Liver (tissue), 9 donors: ENCODE results near the gene FAAP24. TPM values are rescaled to one million over a fixed set of nuclear protein-coding genes. Genes with fewer than 3 reads are reported as not detected.
"Not testable (repeated sequence)": the region's sequence is repeated elsewhere in the genome, so short reads cannot be mapped to it uniquely, and the experiment has no call there.

Experiments
- DNase-seq: peaks from one replicate; pipeline ENCODE4 v3.0.0-alpha.2; 2017; ENCODE audit warnings: low spot score
- H3K27ac ChIP-seq, 2 donors: one replicate each; pipeline ENCODE4 v1.7.0; 2013; ENCODE audit warnings: inconsistent platforms in 2 of 2, low read length in 2 of 2, control low read depth in 1 of 2, low read depth in 1 of 2, mild to moderate bottlenecking in 1 of 2
- H3K27me3 ChIP-seq, 4 donors: one replicate each; pipeline versions ENCODE4 v1.6.1 to v1.7.0; 2013; ENCODE audit warnings: low read length in 3 of 4, inconsistent platforms in 1 of 4, mild to moderate bottlenecking in 1 of 4, moderate library complexity in 1 of 4; ENCODE audit not compliant: control insufficient read depth in 4 of 4, insufficient read depth in 4 of 4
- H3K36me3 ChIP-seq, 4 donors: one replicate each; pipeline versions ENCODE4 v1.6.1 to v1.7.0; 2013; ENCODE audit warnings: low read length in 3 of 4, mild to moderate bottlenecking in 3 of 4, low read depth in 1 of 4, moderate library complexity in 1 of 4; ENCODE audit not compliant: control insufficient read depth in 4 of 4, insufficient read depth in 3 of 4
- H3K4me1 ChIP-seq, 4 donors: one replicate each; pipeline versions ENCODE4 v1.6.1 to v1.7.0; 2013; ENCODE audit warnings: low read length in 3 of 4, mild to moderate bottlenecking in 3 of 4, moderate library complexity in 1 of 4; ENCODE audit not compliant: control insufficient read depth in 4 of 4, insufficient read depth in 4 of 4
- H3K4me3 ChIP-seq, 3 donors: one replicate each; pipeline versions ENCODE4 v1.6.1 to v1.7.0; 2013; ENCODE audit warnings: low read length in 3 of 3, control low read depth in 1 of 3, low read depth in 1 of 3, mild to moderate bottlenecking in 1 of 3
- H3K9ac ChIP-seq, 2 donors: one replicate each; pipeline ENCODE4 v1.7.0; 2013; ENCODE audit warnings: low read length in 2 of 2, mild to moderate bottlenecking in 2 of 2, moderate library complexity in 2 of 2, control low read depth in 1 of 2, low read depth in 1 of 2
- H3K9me3 ChIP-seq, 4 donors: one replicate each; pipeline versions ENCODE4 v1.6.1 to v1.7.0; 2013; ENCODE audit warnings: low read length in 3 of 4; ENCODE audit not compliant: control insufficient read depth in 4 of 4
- CTCF ChIP-seq: fragments of 150-350 bp; IDR thresholded peaks from 2 replicates; pipeline ENCODE4 v1.5.1; 2017; ENCODE audit warnings: improper control_type of control experiment, low read depth, low read length; ENCODE audit not compliant: missing input control
- EGR1 ChIP-seq, 2 donors: IDR thresholded peaks; 2 replicates each; pipeline ENCODE4 v1.6.1; 2016 to 2018; ENCODE audit warnings: antibody characterized with exemption in 2 of 2, low read depth in 2 of 2
- FOXA2 ChIP-seq: IDR thresholded peaks from 2 replicates; pipeline ENCODE4 v1.6.1; 2016; ENCODE audit warnings: antibody characterized with exemption
- GABPA ChIP-seq, 2 donors: IDR thresholded peaks in 1 of 2; conservative IDR thresholded peaks in 1 of 2; 2 replicates each; pipeline ENCODE4 v1.6.1; 2016; ENCODE audit warnings: antibody characterized with exemption in 2 of 2, mild to moderate bottlenecking in 1 of 2, moderate library complexity in 1 of 2
- HNF4A ChIP-seq, 2 donors: conservative IDR thresholded peaks; 2 replicates each; pipeline ENCODE4 v1.6.1; 2016; ENCODE audit warnings: antibody characterized with exemption in 2 of 2, mild to moderate bottlenecking in 2 of 2
- NR2F2 ChIP-seq: IDR thresholded peaks from 2 replicates; pipeline ENCODE4 v1.6.1; 2016; ENCODE audit warnings: antibody characterized with exemption
- RAD21 ChIP-seq, 2 donors: IDR thresholded peaks; 2 replicates each; pipeline ENCODE4 v1.6.1; 2016; ENCODE audit warnings: antibody characterized with exemption in 2 of 2, mild to moderate bottlenecking in 2 of 2
- RXRA ChIP-seq, 2 donors: IDR thresholded peaks; 2 replicates each; pipeline ENCODE4 v1.6.1; 2017 to 2018; ENCODE audit warnings: antibody characterized with exemption in 2 of 2, mild to moderate bottlenecking in 1 of 2
- SP1 ChIP-seq: IDR thresholded peaks from 2 replicates; pipeline ENCODE4 v1.6.1; 2018; ENCODE audit warnings: antibody characterized with exemption, mild to moderate bottlenecking
- TAF1 ChIP-seq: conservative IDR thresholded peaks from 2 replicates; pipeline ENCODE4 v1.6.1; 2016; ENCODE audit warnings: antibody characterized with exemption, mild to moderate bottlenecking
- YY1 ChIP-seq: IDR thresholded peaks from 2 replicates; pipeline ENCODE4 v1.6.1; 2016; ENCODE audit warnings: antibody characterized with exemption, mild to moderate bottlenecking
- WGBS: extraction: QIAGEN DNeasy Blood & Tissue Kit; methylation state at CpG from one replicate; pipeline ENCODE4 v1.1.7; 2013; 5-methylcytosine and 5-hydroxymethylcytosine counted together
- polyA plus RNA-seq, 2 donors: library from polyadenylated mRNA; stranded (reverse) in 1 of 2; unstranded in 1 of 2; fragments of 200-250 nt in 1 of 2; fragments of >200 nt in 1 of 2; fragmentation: Nextera tagmentation in 1 of 2; extraction: Ambion mirVana in 1 of 2; gene quantifications; one replicate each; pipeline versions ENCODE4 v1.2.1 to v1.2.3, GENCODE V29; 2013 to 2015
- total RNA-seq, 2 donors: library from RNA; depleted of rRNA; stranded (reverse); fragments of >200 nt; gene quantifications; one replicate each; pipeline ENCODE4 v1.2.3, GENCODE V29; 2014
- TF ChIP-seq, protein P1 (sequence below): IDR thresholded peaks from 2 replicates; pipeline ENCODE4 v1.6.1; 2016; ENCODE audit warnings: antibody characterized with exemption
- TF ChIP-seq, protein P2 (sequence below): IDR thresholded peaks from 2 replicates; pipeline ENCODE4 v1.6.1; 2016; ENCODE audit warnings: antibody characterized with exemption
- TF ChIP-seq, protein P3 (sequence below): IDR thresholded peaks from 2 replicates; pipeline ENCODE4 v1.6.1; 2016; ENCODE audit warnings: antibody characterized with exemption, mild to moderate bottlenecking
- donor health status: healthy.
- donor health status: healthy.
- donor health status: healthy.
- donor health status: healthy.
- donor health status: healthy.

FAAP24 gene
- total and polyA plus RNA-seq, 4 donors: 0.19 to 1.1 (median 0.27) TPM

- H3K27me3 ChIP-seq, H3K9me3 ChIP-seq, H3K4me3 ChIP-seq, H3K9ac ChIP-seq, DNase-seq, H3K27ac ChIP-seq: not testable (repeated sequence)
- Histone ChIP-seq H3K36me3 (peaks cover 8 to 17% (median 11%) of the 10 kb centered on the region in 4 donors), H3K4me1 (peaks cover 1 to 18% (median 10%) of the 10 kb centered on the region in 4 donors)
- WGBS: 73% methylated on average over 15 of the region's 15 CpGs
- peak in 1 of 2 donors; percentile 35 for TF ChIP-seq RAD21 (IDR thresholded peaks at IDR 0.05)
Observed at GRCh38 chr19:33002126-33002865, 30.3 kb downstream of the FAAP24 start.

DNA sequence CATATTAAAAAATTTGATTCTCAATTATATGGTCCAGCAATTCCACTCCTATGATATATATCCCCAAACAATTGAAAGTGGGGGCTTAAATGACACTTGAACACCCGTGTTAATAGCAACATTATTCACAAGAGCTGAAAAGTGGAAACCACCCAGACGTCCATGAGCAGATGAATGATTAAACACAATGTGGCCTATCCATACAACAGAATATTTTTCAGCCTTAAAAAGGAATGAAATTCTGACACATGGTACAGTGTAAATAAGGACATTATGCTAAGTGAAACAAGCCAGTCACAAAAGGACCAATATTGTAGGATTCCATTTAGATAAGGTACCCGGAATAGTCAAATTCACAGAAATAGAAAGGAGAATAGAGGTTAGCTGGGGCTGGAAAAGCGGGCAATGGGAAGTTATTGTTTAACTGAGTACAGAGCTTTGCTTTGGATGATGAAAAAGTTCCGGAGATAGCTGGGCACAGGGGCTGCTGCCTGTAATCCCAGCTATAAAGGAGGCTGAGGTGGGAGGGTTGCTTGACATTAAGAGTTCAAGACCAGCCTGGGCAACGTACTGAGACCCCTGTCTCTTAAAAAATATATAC lies 31.5 kb downstream of the FAAP24 start:
- 32% methylated on average over 6 of the region's 6 CpGs for WGBS
- DNase-seq: not testable (repeated sequence)

GRCh38 chr19:33005440-33005839 lies 33.4 kb downstream of the FAAP24 start:
- Histone ChIP-seq H3K4me1 (peaks cover 1 to 18% (median 10%) of the 10 kb centered on the region in 4 donors), H3K27ac (no peak overlapping the region), H3K9ac (no peak overlapping the region), H3K27me3 (no peaks in the 10 kb centered on the region), H3K4me3 (no peak overlapping the region), H3K36me3 (peaks cover 8 to 13% (median 11%) of the 10 kb centered on the region in 4 donors), H3K9me3 (no peaks in the 10 kb centered on the region)
- TF ChIP-seq FOXA2 (no peak), NR2F2 (no peak), HNF4A (conservative IDR thresholded peaks at IDR 0.05) (no peak), SP1 (no peak), EGR1 (IDR thresholded peaks at IDR 0.05; ENCODE audit: low read depth in 2 of 2) (no peak), YY1 (no peak), RXRA (IDR thresholded peaks at IDR 0.05) (no peak), TAF1 (no peak), GABPA (IDR thresholded peaks at IDR 0.05 in 1 of 2, conservative IDR thresholded peaks at IDR 0.05 in 1 of 2) (no peak), CTCF (no peak)
- TF ChIP-seq, protein P1, sequence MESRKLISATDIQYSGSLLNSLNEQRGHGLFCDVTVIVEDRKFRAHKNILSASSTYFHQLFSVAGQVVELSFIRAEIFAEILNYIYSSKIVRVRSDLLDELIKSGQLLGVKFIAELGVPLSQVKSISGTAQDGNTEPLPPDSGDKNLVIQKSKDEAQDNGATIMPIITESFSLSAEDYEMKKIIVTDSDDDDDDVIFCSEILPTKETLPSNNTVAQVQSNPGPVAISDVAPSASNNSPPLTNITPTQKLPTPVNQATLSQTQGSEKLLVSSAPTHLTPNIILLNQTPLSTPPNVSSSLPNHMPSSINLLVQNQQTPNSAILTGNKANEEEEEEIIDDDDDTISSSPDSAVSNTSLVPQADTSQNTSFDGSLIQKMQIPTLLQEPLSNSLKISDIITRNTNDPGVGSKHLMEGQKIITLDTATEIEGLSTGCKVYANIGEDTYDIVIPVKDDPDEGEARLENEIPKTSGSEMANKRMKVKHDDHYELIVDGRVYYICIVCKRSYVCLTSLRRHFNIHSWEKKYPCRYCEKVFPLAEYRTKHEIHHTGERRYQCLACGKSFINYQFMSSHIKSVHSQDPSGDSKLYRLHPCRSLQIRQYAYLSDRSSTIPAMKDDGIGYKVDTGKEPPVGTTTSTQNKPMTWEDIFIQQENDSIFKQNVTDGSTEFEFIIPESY: no peak
- TF ChIP-seq, protein P2, sequence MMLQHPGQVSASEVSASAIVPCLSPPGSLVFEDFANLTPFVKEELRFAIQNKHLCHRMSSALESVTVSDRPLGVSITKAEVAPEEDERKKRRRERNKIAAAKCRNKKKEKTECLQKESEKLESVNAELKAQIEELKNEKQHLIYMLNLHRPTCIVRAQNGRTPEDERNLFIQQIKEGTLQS: no peak
- TF ChIP-seq, protein P3, sequence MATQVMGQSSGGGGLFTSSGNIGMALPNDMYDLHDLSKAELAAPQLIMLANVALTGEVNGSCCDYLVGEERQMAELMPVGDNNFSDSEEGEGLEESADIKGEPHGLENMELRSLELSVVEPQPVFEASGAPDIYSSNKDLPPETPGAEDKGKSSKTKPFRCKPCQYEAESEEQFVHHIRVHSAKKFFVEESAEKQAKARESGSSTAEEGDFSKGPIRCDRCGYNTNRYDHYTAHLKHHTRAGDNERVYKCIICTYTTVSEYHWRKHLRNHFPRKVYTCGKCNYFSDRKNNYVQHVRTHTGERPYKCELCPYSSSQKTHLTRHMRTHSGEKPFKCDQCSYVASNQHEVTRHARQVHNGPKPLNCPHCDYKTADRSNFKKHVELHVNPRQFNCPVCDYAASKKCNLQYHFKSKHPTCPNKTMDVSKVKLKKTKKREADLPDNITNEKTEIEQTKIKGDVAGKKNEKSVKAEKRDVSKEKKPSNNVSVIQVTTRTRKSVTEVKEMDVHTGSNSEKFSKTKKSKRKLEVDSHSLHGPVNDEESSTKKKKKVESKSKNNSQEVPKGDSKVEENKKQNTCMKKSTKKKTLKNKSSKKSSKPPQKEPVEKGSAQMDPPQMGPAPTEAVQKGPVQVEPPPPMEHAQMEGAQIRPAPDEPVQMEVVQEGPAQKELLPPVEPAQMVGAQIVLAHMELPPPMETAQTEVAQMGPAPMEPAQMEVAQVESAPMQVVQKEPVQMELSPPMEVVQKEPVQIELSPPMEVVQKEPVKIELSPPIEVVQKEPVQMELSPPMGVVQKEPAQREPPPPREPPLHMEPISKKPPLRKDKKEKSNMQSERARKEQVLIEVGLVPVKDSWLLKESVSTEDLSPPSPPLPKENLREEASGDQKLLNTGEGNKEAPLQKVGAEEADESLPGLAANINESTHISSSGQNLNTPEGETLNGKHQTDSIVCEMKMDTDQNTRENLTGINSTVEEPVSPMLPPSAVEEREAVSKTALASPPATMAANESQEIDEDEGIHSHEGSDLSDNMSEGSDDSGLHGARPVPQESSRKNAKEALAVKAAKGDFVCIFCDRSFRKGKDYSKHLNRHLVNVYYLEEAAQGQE: no peak
- no peak for DNase-seq
- 86% methylated on average over 5 of the region's 5 CpGs for WGBS

More for the DNA sequence above, 31.5 kb downstream of the FAAP24 start:
- H3K9ac ChIP-seq: peak overlapping the region in 1 of 2 donors; percentile 31
- TF ChIP-seq RXRA (IDR thresholded peaks at IDR 0.05) (peak; percentile 38 to 58), SP1 (peak; percentile 54), RAD21 (IDR thresholded peaks at IDR 0.05) (peak in 1 of 2 donors; percentile 10), YY1 (peak; percentile 38)
- H3K27me3 ChIP-seq, H3K9me3 ChIP-seq, H3K4me3 ChIP-seq: not testable (repeated sequence)
- peak overlapping the region; percentile 28 to 56 for H3K27ac ChIP-seq
- peaks cover 8 to 14% (median 11%) of the 10 kb centered on the region in 4 donors for H3K36me3 ChIP-seq
- peaks cover 1 to 18% (median 10%) of the 10 kb centered on the region in 4 donors for H3K4me1 ChIP-seq
